HUDEP-2 (cell line): Measurements from ENCODE around the gene INTS1.

Source experiments
- DNase-seq, 76 experiments: peaks; one replicate each; lab custom pipeline; 2025; ENCODE audit not compliant: unreplicated experiment in 76 of 76; lab: John Stamatoyannopoulos, UW

The INTS1 gene

DNA sequence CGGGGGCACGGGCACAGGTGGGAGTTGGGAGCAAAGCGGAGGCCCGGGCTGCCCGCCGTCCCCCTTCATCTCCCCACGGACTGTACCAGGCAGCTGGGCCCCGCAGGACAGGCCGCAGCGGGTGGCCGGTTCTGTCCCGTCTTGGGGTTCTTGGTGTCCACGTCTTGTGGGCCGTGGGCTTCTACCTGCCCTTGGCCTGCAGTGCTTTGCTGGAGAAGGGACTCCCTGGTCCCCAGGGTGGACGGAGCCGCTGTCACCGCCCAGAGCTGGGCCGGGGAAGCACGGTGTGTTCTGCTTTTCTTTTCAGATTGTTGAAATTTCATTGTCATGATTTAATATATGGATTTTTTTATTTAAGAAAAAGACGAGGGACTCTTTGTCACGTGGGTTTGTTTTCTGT is 38.1 kb upstream of the INTS1 start:
- no peak for DNase-seq

DNA sequence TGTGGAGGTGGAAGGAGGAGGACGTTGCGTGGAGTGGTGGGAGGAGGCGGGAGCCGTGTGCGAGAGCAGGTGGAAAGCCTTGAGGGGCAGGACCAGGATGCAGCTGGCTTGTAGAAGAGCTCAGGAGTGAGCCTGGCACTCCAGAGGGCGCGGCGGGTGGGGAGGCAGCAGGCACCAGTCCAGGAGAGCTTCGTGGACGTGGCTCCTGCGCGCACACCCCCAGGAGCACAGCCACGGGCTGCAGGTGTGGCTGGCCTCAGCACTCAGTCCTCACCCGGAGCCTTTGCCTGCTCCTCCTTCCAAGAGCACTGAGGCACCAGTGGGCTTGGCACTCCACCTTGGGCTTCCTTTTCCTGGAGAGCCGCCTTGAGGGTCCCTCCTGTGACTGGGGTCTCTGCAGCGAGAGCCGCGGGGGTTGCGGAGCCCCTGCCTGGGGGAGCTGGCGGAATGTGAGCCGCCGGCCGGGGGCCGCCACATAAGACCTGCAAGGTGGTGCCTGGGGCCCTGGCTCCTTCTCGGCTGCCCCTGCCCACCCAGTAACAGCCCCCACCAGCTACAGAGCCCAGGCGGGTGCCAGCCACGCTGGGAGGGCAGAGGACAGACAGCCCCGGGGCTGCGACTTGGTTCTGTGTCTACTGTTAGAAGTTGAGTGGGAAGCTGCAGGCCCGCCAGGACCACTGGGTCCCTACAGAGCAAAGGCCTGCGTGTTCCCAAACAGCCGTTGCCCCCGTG is 37.4 kb upstream of the INTS1 start:
- DNase-seq = no peak

DNA sequence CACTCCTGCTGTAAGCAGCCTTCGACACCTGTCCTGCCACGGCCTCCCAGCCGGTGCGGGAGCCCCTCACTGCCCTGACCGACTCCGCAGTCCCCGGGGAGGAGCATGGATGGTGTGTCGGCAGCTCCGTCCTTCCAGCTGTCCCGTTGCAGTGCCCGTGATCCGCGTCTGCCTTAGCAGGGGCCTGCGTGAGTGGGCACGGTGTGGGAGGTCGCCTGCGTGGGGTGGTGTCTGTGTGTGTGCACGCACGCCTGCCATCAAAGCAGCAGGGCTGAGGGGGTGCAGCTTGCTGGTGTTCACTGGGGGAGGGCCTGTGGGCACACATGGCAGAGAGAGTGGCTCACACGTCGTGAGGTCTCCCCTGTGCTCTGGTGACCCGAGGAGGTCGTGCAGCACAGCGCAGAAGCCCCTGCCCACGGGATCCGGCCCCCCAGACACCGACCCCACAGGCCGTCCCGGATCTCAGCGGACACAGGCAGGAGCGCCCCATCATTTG is 36.6 kb upstream of the INTS1 start:
- DNase-seq = no peak

DNA sequence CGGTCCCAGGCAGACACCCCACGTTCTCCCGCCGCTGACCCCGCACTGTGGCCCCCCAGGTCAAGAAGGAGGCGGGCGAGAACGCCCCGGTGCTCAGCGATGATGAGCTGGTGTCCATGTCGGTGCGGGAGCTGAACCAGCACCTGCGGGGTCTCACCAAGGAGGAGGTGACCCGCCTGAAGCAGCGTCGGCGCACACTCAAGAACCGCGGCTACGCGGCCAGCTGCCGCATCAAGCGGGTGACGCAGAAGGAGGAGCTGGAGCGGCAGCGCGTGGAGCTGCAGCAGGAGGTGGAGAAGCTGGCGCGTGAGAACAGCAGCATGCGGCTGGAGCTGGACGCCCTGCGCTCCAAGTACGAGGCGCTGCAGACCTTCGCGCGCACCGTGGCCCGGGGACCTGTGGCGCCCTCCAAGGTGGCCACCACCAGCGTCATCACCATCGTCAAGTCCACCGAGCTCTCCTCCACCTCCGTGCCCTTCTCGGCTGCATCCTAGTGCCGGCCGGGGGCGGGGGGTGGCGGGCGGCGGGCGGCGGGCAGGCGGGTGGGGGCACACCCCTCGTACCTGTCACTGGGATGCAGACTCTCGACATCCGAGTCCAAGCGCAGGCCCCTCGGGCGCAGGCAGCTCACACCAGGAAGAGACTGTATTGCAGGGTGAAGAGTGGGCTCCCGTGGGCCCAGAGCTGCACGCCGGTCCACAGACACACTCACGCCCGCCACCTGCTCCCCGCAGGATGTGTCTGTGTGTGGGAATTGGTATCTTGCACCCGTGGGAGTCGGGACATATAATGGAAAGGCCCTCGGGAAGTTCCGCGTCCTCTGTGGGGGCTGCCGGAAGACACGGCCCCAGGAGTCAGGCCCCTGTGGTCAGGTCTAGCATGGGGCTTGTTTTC is 35.9 kb upstream of the INTS1 start:
- no peak for DNase-seq

DNA sequence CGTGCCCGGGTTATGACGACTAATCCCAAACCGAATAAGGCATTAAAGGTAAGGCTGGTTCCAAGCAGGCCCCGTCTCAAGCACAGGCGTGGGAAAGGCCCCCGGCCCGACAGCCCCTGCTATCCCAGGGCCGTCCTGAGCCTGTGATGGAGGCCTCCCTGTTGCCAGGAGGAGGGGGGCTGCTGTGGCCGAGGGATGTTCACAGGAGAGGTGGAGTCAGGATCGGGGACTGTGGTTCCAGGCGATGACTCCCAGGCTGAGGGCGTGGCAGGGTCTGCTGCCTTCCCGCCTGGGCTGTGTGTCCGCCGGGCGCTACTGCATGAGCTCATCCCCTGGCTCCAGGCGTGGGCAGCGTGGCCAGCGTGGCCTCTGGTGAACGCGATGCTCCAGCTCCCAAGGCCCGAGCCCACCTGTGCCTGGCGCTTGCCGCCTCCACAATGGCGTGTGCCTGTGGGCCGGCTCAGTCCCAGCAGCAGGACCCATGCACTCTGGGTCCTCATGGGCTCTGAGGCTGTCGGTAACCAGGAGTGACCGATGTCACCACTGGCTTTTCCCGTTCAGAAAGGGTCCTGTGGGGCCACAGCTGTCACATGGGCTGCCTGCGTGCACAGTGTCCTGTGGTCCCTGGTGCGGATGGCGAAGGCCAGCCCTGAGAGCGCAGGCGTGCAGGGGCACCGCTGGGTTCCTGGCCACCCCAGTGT is 35.1 kb upstream of the INTS1 start:
- no peak for DNase-seq

DNA sequence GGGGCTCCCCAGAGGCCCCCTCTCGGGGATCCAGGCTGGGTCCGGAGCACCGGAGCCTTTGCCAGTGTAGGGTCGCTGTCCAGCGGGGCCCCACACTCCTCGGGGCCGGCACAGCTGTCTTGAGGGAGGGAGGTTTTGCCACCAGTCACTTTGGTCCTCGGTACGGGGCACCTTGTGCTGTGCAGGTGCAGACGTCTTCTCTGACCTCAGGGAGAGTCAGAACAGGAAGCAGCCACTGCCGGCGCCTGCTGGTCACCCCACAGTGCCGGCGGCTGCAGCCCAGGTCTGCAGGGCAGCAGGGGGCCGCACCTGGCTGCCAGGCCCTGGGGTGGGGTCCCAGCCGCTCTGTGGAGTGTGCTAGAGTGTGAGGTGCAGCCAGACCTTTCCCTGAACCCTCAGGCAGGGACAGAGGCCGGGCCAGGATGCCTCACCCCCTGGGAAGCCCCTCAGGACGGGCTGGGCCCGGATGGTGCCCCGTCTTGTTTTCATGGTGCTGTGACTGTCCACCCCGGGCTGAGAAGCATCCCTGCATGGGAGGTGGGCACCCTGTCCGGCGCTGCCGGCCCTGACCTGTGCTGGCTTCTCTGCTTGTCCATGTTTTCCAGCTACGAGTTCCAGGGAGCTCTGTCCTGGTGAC is 34.5 kb upstream of the INTS1 start:
- DNase-seq = no peak

DNA sequence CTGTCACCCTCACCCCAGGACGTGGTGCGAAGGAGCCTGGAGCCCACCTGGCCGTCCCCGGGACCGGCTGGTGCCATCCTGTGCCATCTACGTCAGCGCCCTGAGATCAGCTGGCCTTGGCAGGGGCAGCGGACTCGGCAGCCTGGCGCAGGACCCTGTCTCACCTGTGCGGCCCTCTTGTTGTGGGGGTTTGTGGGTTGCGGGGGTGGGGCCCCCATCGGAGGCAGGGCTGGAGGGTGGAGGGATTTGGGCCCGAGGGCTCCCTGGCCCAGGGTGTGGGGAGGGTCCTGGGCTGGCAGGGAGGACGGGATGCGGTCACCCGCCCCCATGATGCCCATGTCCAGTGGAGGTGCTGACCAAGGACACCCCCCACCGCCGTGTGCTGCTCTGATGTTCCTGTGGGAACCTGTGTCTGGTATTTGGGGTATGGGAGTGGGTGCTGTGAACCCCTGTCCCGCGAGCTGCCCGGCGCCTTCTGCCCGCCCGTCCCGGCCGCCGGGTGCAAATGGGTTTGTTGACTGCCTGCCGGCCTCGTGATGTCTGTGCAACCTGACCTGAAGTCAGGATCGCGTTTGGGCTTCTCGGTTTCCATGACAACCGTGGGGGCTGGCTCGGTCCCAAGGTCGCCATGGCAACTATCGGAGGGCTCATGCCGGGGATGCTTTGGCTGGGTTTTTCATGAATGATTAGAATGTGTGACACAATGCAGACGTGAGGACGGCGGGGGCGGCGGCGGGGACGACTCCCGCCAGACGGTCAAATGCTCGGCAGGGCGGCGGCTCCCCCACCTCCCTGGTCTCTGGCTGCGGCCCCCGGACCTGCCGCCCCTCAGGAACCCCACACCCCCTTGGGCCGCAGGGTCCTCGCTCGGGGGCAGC is 33.6 kb upstream of the INTS1 start:
- DNase-seq = peak in 74 of 76 experiments; percentile 24 to 98 (median 82)

DNA sequence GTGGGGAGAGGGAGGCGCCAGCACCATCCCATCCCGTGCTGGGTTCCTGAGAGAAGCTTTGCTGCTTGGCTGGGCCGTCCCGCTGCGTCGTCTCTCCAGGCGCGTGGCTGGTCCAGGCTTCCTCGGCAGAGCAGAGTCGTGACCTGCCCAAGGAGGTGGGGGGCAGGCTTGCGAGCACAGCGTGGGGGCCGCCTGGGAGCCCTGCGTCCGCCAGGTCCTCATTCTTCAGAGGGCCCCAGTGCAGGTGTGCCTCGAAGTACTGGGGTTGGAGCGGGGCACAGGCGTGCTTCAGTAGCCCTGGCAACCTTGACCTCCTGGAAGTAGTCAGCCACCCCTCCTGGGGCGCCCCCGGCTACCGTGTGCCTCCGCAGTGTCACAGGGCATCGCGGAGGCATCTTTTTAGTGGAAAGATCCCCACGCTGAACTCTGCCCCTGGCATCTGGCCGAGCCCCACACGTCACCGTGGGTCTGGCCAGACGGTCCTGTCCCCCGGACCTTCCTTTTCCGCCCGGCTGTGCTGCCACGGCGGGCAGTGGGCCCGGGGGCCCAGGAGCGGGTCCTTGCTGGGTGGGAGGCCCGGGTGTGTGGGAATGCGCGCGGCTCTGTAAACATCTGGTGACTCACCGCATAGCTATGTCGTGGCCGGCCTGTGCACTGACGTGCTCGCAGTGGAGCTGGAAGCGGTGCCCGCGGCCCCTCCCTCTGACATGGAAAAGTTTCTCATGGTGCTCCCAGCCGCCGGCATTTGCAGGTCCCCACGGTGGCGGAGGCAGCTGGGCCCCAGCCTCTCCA is 32.8 kb upstream of the INTS1 start:
- DNase-seq = no peak

DNA sequence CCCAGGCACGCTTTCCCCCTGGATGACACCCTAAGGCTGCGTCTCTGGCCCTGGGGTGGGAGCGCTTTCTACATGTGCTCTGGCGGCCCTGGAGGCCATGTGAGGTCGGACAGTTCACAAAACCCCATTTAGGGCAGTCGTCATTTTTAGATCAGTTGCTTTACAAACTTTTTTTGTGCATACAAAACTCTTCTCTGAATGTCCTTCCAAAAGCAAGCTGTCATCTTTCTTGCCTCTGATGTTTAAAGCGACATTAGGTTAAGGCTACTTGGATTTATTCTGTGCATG is 32.2 kb upstream of the INTS1 start:
- no peak for DNase-seq

DNA sequence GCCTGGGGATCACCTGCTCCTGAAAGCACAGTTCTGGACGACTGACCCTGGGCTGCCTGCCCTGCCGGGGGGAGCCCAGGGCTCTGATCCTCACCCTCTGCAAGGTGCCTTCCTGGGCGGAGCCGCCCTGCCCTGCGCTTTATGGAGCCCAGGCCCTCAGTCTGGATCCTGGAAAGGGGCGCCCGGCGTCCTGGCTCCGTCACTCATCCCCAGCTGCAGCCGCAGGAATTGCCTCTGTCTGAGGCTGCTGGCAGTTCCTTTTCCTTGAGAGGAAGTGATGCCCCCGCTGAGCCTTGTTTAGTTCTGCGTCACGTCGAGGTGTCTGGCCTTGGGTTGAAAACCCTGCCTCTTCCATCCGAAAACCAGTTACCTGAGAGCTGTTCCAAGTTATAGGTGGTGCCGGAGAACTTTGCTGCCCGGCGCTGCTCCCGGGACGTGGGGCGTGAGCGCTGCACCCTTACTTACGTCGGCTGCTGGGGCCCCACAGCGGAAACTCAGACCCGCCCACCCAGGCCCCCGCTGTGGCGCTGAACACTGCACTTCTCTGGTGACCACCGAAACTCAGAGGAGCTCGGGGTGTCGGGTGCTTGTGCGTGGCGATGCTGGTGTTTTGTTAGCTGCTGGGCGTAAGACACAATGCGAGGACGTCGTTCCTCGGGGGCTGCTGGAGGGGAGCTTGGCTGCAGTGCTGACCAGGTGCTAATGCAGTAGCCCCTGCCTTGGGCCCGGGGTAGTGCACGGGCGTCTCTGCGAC is 31.7 kb upstream of the INTS1 start:
- DNase-seq = no peak

DNA sequence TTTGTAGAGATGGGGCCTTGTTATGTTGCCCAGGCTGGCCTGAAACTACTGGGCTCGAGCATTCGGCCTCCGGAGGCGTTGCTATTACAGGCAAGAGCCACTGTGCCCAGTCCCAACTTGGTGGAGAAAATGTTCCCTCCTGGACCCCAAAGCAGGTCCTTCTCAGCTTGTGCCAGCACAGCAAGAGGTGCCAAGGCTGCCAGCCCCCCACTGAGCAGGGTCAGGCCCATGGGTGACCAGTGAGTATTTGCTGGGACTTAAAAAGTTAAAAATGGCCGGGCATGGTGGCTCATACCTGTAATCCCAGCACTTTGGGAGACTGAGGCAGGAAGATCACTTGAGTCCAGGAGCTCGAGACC is 30.9 kb upstream of the INTS1 start:
- DNase-seq = no peak

DNA sequence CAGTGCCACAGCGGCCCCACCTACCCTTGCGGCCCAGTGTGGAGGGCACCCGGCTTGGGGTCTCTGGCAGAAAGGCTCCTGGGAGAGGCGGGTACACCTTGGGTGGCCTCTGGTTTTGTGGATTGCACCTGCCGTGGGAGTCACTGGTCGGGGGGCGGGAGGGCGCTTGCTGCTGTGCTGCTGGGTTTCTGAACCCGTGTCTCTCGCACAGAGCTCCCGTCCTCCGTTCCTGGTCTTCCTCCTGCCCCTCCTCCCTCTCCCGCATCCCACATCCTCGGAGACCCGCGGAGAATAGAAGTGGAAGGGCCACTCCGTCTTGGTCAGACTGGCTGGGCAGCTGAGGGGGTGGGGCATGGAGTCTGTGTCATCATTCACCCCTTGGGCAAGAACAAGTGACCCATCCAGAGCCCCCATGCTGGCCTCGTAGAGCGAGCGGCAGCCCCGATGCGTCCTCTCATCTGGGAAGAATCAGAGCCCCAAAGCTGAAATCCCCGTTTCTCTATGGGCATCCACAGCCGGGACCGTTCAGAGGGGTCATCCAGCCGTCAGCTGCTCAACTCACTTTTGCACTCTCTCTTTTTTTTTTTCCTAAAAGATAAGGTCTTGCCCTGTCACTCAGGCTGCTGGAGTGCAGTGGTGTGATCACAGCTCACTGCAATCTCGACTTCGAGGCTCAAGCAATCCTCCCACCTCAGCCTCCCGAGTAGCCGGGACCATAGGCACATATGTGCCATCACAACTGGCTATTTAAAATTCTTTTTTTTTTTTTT is 30.3 kb upstream of the INTS1 start:
- DNase-seq = no peak

DNA sequence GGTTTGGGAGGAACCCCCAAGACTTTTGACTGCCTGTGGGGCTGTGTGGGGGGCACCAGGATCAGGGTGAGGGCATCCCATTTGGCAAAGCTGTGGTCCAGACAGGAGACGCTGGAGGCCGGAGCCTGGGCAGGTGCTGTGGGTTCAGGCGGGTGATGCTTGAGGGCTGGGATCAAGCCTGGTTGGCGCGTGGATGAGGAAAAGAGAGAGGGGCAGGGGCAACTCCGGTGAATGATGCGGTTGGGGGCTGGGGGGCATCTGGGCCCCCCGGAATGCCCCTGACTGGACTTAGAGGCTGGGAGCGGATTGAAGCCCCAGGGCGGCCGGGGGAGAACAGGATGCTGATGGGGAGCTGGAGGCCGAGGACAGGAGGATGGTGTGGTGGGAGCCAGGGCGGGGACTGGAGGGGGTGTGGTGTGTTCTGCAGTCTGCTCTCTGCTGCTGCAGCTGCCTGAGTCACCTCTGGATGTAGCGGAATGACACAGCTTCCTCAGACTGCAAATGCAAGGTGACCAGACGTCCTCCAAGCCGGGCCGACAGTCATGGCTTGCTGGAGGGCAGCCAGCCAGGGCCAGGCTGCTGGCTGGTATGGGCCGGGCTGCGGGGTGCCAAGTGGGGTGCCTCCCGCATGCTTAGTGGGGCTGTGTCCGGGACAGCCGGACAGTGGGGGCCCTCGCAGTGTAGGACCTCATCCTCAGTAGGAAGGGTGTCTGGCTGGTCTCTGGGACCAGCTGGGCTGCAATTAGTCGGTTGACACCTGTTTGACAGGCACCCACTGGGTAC is 29.5 kb upstream of the INTS1 start:
- peak in 31 of 76 experiments; percentile 8 to 70 (median 25) for DNase-seq

DNA sequence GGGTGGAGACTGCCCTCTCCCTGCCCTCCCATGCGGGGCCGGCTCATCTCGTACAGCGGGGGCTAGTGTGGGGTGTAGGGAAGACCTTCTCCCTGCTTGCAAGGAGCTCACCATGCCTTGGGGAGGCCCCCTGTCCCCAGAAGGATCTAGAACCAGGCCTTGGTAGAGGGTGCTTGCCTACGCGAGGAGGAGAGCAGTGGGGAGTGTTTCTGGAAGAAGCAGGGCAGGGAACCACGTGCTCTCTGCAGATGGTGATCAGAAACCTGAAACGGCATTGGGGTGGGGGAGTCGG is 29.0 kb upstream of the INTS1 start:
- no peak for DNase-seq

DNA sequence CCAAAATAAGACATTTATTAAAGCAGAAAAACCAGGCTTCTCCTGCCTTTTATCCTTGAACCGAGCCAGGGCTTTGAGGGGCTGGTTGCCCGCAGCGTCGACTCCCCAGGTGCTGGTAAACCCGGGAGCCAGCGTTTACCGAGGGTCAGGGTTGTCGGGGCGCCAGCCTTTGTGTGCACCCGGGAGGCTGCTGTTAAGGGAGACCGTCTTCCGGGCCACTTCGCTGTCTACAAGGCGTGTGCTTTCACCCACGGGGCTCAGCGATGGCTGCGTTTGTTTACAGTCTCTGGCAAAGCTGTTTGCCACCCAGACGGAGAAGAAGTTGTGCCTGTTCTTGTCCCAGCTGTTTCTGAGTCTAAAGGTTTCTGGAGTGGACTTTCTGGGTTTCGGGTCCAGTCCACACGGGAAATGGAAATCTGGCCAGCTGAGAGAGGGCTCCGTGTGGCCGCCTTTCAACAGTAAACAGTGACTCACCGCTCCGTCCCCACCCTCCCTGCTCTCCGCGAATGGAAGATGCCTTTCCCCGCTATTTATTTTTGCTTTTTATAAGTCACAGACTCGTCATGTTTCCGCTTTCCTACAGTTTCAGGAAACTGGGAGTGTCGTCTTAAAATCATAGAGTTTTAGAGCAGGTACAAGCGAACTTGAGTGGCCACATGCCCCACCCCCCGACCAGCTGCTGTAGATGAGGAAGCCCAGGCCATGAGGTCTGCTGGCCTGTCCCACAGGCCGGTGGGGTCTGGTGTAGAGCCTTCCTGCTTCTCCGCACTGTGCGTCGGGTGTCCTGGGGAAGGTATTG is 28.5 kb upstream of the INTS1 start:
- DNase-seq = peak in 19 of 76 experiments; percentile 8 to 58 (median 28)

DNA sequence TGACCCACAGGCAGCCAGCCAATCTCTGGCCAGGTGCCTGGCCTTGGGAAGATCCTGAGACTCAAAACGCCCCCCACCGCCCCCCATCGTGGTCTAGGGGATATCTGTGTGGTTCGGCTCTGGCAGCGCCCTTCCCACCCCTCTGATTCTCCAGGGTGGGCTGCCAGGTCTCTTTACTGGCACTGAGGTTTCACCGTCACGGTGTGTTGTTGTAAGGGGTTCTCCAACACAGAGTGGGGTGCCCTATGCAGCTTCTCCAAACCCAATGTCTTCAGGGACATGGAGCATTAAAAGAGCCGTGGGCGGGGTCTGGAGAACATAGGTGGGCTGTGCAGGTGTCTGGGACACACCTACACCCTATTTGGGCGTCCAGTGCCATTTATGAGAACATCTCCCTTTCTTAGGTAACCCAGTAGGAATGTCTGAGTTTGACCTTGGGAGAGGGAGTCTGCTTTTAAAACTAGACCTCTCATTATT is 27.8 kb upstream of the INTS1 start:
- no peak for DNase-seq
